ENCODE data around the gene WNT9A.

The WNT9A gene

DNA sequence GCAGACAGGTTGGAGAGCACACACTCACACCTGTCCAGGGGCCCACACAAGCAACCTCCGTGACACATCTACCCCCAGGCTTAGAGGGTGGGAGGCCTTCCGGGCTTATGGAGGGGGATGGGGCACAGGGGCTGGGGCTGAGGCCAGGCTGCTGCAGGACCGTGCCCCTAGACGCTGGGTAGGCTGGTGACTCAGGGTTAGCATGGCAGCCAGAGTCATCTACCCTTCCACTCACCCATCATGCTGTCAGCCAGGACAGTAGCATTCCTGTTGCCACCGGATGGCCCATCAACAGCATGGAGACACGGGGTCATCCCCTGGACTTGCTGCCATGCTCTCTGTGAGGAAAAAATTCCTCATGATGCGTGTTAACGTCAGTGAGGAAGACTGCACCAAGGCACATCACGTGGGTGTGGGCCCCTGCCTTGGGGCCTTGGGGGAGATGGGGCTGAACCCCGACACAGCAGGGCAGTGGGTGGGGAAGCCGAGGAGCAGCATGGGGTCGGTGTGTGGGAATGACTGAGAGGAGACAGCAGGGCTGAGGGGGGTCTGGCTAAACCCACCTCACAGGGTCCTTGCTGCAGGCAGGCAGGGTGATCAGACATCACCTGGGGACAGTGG lies 52.8 kb downstream of the WNT9A start:
- no peak overlapping the region for H3K4me3 ChIP-seq (replicated peaks; ENCODE audit: low read depth, low read length)
- DNase-seq (ENCODE audit: low read depth) = no peak
- TF ChIP-seq, protein P1, sequence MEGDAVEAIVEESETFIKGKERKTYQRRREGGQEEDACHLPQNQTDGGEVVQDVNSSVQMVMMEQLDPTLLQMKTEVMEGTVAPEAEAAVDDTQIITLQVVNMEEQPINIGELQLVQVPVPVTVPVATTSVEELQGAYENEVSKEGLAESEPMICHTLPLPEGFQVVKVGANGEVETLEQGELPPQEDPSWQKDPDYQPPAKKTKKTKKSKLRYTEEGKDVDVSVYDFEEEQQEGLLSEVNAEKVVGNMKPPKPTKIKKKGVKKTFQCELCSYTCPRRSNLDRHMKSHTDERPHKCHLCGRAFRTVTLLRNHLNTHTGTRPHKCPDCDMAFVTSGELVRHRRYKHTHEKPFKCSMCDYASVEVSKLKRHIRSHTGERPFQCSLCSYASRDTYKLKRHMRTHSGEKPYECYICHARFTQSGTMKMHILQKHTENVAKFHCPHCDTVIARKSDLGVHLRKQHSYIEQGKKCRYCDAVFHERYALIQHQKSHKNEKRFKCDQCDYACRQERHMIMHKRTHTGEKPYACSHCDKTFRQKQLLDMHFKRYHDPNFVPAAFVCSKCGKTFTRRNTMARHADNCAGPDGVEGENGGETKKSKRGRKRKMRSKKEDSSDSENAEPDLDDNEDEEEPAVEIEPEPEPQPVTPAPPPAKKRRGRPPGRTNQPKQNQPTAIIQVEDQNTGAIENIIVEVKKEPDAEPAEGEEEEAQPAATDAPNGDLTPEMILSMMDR (IDR thresholded peaks at IDR 0.05; ENCODE audit: low read length, missing control alignments) = no peak

GRCh38 chr1:227893949-227894721 lies 53.6 kb downstream of the WNT9A start:
- no peak for DNase-seq (ENCODE audit: low read depth)
- H3K4me3 ChIP-seq (replicated peaks; ENCODE audit: low read depth, low read length) = no peak overlapping the region
- TF ChIP-seq, protein P1 (IDR thresholded peaks at IDR 0.05; ENCODE audit: low read length, missing control alignments) = no peak

GRCh38 chr1:227893300-227893948 lies 54.3 kb downstream of the WNT9A start:
- TF ChIP-seq, protein P1 (IDR thresholded peaks at IDR 0.05; ENCODE audit: low read length, missing control alignments) = no peak
- no peak for DNase-seq (ENCODE audit: low read depth)
- no peak overlapping the region for H3K4me3 ChIP-seq (replicated peaks; ENCODE audit: low read depth, low read length)

GRCh38 chr1:227892489-227893299 lies 55.0 kb downstream of the WNT9A start:
- DNase-seq (ENCODE audit: low read depth) = peak; percentile 29

DNA sequence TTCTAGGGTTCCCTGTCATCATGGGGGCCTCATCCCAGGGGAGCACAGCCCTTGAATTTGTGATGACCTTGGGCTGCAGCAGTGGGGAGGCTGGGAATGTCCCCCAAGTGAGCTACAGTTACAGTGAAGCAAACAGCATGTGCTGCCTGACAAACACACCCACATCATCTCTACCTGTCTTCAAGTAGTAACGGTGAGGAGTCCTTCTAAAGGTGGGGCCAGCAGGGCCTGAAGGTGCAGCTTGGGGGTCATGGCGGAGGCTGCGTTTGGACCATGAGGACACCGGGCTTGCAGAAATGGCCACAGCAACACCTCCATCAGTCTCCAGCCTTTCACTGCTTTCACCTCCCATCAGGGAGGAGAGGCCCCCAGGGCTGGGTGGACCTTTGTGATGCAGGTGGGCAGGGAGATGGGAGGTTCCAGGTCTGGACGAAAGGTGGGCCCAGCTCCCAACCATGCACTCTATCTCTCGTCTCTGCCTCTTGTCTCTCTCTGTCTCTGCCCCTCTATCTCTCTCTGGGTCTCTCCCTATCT lies 55.7 kb downstream of the WNT9A start:
- H3K4me3 ChIP-seq (replicated peaks; ENCODE audit: low read depth, low read length) = no peak overlapping the region
- TF ChIP-seq, protein P1 (IDR thresholded peaks at IDR 0.05; ENCODE audit: low read length, missing control alignments) = no peak
- no peak for DNase-seq (ENCODE audit: low read depth)

More at GRCh38 chr1:227892489-227893299, 55.0 kb downstream of the WNT9A start:
- TF ChIP-seq, protein P1 (IDR thresholded peaks at IDR 0.05; ENCODE audit: low read length, missing control alignments) = no peak
- no peak overlapping the region for H3K4me3 ChIP-seq (replicated peaks; ENCODE audit: low read depth, low read length)

GRCh38 chr1:227891223-227891954 lies 56.3 kb downstream of the WNT9A start:
- DNase-seq (ENCODE audit: low read depth) = no peak
- TF ChIP-seq, protein P1 (IDR thresholded peaks at IDR 0.05; ENCODE audit: low read length, missing control alignments) = no peak
- no peak overlapping the region for H3K4me3 ChIP-seq (replicated peaks; ENCODE audit: low read depth, low read length)

All from fibroblast of pulmonary artery (primary cell).